Stimulated activated naive CD4-positive, alpha-beta T cell treated with Interleukin-2 at 50 U/mL for 16 hours (primary cell): ENCODE data around the gene ADGRG4.
"Not testable (repeated sequence)": the region's sequence is repeated elsewhere in the genome, so short reads cannot be mapped to it uniquely, and the experiment has no call there.

Source experiments
- DNase-seq: peaks from one replicate; lab custom pipeline; 2025; lab: John Stamatoyannopoulos, UW

ADGRG4 gene, protein sequence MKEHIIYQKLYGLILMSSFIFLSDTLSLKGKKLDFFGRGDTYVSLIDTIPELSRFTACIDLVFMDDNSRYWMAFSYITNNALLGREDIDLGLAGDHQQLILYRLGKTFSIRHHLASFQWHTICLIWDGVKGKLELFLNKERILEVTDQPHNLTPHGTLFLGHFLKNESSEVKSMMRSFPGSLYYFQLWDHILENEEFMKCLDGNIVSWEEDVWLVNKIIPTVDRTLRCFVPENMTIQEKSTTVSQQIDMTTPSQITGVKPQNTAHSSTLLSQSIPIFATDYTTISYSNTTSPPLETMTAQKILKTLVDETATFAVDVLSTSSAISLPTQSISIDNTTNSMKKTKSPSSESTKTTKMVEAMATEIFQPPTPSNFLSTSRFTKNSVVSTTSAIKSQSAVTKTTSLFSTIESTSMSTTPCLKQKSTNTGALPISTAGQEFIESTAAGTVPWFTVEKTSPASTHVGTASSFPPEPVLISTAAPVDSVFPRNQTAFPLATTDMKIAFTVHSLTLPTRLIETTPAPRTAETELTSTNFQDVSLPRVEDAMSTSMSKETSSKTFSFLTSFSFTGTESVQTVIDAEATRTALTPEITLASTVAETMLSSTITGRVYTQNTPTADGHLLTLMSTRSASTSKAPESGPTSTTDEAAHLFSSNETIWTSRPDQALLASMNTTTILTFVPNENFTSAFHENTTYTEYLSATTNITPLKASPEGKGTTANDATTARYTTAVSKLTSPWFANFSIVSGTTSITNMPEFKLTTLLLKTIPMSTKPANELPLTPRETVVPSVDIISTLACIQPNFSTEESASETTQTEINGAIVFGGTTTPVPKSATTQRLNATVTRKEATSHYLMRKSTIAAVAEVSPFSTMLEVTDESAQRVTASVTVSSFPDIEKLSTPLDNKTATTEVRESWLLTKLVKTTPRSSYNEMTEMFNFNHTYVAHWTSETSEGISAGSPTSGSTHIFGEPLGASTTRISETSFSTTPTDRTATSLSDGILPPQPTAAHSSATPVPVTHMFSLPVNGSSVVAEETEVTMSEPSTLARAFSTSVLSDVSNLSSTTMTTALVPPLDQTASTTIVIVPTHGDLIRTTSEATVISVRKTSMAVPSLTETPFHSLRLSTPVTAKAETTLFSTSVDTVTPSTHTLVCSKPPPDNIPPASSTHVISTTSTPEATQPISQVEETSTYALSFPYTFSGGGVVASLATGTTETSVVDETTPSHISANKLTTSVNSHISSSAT (N-terminal part only)

DNA sequence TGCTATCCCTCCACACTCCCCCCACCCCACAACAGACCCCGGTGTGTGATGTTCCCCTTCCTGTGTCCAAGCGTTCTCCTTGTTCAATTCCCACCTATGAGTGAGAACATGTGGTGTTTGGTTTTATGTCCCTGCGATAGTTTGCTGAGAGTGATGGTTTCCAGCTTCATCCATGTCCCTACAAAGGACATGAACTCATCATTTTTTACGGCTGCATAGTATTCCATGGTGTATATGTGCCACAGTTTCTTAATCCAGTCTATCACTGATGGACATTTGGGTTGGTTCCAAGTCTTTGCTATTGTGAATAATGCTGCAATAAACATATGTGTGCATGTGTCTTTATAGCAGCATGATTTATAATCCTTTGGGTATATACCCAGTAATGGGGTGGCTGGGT lies at the start of gene ADGRG4:
Gene ADGRG4, plus strand, starts transcription at position 243 of the 400 bp plus-strand sequence. CDS start 7,815 bp downstream, outside the sequence.
- not testable (repeated sequence) for DNase-seq

DNA sequence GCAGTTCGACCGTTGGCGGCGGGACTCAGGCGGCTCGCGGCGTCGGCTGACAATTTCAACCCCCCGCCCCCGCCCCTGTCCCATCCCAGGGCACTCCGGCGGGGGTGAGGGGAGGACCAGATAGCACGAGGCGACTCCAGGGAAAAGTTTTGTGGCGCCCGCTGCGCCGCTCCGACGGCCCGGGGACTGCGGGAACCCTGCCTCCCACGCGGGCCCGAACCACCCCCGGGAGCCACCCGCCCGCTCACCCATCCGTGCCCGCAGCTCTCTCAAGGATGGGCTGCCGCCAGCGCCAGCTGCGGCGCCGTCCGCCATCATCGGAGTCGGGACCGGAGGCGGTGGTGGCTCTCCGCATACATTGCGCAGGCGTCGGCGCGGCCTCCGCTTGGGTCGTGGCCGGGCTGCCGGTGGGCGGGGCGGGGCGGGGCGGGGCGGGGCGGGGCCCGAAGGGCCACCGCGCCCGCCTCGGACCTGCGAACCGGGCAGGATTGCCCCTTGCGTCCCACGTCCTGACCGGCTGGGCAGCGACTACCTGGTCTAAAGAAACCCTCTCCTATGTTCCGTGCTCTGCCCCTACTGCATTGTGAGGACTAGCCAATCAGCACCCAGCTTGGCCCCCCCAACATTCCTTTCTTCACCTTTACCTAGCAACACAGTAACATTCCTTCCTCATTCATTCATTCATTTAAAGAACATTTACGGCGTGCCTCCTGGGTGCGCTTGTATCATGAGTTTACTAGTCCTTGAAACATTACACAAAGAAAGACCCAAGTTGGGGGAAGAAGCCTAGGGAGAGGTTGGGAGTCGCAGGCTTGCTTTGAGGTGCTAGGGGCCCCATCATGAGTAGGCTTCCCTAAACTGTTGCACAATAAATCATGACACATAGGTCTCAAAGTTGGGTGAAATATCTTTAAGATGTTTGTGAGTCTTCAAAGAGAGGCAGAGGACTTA lies 49.4 kb upstream of the ADGRG4 start, which contains the start of gene MAP7D3:
Gene MAP7D3, minus strand, starts transcription at position 360 of the 951 bp plus-strand sequence. Its CDS starts 42 bp downstream, at position 318.
- peak; percentile 60 for DNase-seq

DNA sequence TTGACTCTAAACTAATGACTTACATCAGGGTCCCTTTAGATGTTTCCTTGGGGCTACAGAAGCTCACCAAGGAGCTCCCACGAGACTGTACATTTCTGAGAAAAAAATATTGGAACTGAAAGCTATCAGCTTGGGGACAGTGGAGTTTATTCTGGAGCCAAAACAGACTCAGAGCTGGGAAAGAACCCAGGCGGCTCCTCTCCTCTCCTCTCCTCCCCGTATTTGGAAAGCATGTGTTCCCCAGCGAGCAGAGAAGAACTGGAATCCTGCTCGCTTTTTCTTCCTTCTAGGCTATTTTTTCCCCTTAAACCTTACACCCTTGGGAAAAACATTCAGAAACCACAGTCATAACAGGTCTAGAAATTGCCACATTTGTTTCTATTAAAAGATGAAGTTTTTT lies 45.2 kb upstream of the ADGRG4 start:
- no peak for DNase-seq

DNA sequence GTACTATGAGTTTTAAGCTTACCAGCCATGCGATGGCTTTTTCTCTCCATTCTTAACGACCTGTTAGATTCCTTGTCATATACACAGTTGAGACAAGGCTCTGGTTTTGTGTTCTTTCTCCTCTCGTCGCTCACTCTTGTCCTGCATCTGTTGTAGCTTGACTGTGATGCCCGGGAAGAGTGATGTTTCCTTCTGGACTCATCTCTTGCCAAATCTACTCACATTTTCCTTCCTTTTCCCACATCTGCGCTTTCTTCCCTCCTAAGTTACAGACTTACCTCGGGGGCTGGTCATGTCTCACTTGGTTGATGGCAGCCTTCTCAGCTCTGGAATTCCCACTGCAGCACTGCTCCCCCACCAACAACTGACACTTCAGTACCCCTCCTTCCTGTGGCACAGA lies 44.7 kb upstream of the ADGRG4 start:
- DNase-seq: no peak

DNA sequence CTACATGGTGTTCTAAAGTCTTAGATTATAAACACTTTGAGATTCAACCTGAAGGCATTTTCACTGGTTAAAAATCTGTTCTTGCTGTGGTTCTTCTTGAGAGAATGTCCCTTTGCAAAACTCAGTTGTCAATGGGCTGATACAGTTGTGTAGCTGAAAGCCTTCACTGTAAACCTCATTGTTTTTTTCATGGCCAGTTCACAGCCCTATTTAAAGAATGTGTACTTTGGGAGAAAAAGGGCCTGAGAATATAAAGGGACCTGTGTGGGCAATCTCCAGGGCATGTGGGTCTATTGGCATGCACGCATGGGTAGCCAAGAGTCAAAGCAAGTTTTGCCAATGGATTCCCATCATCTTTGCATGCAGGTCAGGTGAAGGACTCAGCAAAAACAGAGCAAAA lies 41.8 kb upstream of the ADGRG4 start:
- DNase-seq: no peak

DNA sequence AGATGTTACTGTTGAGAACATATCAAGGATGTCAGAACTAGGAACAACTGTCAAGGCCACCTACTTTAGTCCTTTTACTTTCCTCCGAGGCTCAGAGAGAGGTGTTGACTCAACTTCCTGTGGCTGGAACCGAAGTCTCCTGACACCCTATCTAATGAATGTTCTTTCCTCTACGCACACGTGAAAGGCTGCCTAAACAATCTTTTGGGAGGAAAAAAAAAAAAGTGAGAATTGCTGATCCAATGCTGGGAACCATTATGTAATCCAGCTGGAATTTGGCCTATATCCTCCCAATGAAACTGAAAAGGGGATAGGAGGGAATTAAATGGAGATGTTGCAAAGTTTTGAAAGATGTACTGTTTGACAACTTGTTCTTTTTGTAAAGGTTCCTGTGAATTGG lies 41.2 kb upstream of the ADGRG4 start:
- no peak for DNase-seq

DNA sequence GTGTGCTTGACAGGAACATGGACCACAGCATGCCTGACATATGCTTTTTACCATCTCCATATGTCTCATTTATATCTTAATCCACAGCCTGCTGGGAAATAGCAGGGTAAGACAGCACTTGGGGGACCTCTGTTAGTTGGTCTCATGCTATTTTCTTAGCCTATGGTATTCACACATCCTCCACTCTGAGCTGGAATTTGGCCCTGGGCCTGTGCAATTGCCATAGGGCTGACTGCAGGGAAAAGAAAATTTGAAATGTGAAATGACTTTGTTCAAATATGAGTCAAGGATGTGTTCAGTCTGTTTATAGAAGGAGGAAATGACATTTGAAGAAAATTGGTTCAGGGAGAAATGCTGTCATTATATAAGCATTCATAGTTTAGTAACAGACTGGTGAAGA lies 40.0 kb upstream of the ADGRG4 start:
- no peak for DNase-seq

DNA sequence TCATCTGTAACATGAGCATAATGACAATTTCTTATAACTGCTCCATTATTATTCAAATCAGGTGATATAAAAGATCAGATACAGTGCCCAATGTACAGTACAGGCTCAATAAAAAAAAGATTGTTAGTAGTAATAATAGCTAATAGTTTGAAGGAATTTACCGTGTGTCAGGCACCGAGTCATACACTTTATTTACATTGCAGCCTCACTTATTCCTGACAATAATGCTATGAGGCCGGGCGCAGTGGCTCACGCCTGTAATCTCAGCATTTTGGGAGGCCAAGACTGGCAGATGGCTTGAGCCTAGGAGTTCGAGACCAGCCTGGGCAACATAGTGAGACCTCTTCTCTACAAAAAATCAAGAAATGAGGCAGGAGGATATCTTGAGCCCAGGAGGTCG lies 39.4 kb upstream of the ADGRG4 start:
- DNase-seq: no peak

DNA sequence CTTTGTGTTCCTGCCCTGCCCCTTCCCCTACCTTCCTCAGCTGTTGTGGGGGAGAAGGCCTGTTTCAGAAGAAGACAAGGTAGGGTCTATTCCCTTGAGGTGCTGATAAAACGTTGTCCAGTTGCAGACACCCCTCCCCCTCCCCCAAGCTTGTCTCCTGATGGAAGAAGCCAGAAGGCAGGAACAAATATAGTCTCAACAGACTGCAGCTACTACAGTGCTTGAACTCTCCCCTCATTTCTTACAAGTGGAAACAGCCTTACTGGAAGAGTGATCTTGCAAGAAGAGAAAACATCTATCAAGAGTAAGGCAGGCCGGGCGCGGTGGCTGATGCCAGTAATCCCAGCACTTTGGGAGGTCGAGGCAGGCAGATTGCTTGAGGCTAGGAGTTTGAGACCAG lies 38.5 kb upstream of the ADGRG4 start:
- DNase-seq: no peak

DNA sequence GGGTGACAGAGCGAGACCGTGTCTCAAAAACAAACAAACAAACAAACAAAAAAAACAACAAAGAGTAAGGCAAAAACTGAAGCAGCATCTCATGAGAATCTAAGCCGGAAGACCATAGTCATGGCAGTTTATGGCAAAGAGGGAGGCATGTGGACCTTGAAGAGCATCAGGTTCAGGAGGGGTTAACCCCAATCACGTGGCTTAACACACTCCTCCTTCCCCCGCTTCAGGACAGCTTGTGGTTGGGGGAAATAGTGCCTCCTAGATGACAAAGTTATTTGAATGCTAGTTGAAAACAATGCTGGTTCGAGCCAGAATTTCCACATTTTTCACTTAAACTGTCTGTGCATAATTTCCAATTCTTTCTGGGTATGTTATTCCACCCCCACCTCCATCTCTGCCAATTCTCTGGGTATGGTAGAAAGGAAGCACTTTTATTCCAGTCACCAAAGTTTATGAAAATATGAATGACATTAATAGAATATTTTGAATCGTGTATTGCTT lies 37.9 kb upstream of the ADGRG4 start:
- DNase-seq: no peak

DNA sequence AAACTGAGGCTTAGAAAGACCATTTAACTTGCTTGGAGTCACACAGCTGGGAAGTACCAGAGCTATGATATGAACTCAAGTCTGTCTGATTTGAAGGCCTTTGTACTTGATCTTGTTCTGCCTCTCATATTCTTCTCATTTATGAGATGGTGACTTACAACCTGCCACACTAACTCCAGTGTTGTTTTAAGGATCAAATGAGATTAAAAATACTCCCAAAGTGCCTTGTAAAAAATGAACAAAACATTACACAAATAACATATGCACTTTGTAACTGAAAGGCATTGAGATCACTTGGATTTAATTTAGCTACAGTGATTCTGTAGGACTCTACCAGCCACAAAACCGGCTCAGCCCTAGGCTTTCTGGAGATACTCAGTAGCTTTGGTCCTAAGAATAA lies 33.9 kb upstream of the ADGRG4 start:
- no peak for DNase-seq

DNA sequence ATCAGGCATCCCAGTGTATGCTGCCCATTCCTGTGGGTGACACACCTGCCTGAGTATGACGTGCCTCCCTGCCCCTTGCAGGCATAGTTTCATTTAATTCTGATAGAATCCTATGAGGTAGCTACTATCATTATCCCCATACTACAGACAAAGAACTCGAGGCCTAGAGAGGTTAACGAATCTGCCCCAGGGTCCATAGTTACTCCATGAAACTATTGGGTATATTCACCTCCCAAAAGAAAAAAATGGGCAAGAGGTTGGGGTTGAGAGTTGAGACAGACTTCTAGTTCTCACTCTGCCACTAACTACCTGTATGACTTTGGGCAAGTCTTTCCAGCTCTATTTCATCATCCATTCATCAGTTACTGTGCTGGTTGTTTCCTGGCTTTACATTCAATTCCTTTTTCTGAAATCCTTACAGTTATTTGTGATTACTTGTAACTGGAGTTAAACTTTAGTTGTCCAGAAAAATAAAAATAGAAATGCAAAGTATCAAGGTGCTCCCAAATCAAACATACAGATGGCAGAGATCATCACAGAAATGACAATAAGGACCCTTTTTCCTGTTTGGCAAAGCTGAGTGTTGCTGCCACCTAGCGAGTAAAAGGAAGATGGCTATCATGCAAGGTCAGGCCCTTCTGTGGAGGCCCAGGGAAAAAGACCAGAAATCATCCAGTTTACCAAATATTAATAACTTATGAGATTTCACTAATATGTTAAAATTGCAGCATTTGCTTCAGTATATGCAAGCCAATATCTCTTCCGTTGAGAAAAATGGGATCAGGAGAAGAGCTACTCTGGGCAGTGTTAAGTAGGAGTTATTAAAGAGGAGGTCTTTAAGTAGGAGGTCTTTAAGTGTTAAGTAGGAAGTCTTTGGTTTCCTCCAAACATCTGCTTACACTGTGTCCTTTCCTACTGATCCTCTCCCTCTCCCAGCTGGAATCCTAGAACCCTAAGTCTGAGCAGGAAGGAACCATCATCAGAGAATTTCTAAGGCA lies 32.4 kb upstream of the ADGRG4 start:
- DNase-seq: peak; percentile 4

DNA sequence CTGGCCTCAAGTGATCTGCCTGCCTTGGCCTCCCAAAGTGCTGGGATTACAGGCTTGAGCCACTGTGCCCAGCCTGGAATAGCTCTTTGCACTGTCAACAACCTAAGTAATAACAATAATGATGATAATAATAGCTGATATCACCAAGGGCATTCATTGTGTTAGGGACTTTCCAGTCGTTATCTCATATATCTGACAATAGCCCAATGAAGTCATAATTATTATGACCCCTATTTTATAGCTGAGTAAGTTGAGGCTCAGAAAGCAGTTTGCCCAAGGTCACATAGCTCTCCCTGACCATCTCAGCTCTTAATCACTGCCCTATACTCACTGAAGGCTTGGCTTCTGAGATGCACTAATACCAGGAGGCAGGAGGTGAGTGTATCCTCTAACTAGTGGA lies 30.8 kb upstream of the ADGRG4 start:
- DNase-seq: no peak

DNA sequence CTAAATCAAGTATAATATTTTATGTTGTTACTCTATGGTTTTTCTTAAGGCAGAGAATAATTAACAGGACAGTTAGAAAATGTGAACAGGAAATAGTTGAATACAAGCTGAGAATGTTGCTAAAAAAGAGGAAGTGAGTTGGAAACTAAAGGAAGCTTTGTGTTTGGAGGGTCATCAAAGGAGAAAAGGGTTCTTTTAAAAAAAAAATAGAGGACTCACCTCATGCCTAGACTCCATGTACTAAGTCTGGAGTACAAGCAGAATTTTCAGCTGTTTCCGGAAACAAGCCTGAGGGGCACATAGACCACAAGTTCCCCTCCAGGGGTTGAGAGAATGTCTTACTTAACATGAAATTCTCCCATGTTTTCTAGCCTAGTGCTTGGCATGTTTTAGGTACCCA lies 29.5 kb upstream of the ADGRG4 start:
- no peak for DNase-seq

DNA sequence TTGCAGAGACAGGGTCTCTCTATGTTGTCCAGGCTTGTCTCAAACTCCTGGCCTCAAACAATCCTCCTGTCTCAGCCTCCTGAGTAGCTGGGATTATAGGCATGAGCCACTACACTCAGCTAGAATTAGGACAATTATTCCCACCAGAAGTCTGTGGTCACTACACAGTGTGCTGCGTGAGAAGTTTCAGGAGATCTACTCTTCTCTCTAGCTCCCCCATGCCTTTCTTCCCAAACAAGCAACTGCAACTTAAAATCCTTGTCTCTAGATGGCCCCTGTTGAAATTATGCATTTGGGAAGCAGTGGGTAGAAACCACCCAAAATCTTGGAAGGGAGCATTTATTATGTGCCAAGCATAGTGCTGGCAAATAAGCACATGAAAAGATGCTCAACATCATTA lies 28.4 kb upstream of the ADGRG4 start:
- DNase-seq: no peak

DNA sequence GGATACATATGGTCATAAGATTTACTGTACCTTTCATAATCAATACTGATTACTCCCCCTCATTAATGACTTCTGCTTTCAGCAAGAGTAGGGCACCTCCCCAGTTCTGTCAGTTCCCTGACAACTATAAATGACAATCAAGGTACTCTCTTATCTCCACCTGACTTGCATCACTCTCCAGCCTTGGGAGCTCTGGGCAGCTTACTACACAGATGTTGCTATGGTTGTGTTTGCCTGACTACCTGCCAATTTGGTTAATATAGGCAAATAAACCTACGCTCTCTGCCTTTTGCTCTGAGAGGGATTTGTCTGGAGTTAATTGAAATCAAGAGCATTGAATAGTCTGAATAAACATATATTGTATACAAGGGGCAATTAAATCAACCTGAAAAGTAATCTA lies 26.8 kb upstream of the ADGRG4 start:
- DNase-seq: no peak

DNA sequence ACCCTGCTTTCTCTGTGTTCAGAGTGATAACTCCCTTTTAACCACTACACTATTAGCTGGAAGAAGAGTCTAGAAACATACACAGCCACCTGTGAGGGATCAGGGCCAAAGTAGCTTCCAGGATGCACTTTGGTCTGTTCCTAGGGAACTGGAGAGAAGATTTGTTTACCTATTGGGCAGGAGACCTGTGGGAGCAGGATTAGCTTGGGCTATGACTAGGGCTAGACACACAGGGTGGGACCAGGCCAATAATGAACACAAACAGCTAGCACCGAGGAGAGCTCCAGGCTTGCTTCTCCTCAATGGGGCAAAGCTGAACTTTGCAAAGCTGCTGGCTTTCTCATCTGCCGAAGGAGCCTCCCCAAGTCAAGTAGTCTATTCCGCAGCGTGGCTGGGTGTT lies 25.2 kb upstream of the ADGRG4 start:
- DNase-seq: no peak

DNA sequence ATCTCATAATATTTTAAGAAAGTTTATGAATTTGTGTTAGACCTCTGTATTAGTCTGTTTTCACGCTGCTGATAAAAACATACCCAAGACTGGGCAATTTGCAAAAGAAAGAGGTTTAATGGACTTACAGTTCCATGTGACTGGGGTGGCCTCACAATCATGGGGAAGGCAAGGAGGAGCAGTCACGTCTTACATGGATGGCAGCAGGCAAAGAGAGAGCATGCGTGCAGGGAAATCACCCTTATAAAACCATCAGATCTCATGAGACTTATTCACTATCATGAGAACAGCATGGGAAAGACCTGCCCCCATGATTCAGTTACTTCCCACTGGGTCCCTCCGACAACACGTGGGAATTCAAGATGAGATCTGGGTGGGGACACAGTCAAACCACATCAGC lies 14.4 kb upstream of the ADGRG4 start:
- not testable (repeated sequence) for DNase-seq

DNA sequence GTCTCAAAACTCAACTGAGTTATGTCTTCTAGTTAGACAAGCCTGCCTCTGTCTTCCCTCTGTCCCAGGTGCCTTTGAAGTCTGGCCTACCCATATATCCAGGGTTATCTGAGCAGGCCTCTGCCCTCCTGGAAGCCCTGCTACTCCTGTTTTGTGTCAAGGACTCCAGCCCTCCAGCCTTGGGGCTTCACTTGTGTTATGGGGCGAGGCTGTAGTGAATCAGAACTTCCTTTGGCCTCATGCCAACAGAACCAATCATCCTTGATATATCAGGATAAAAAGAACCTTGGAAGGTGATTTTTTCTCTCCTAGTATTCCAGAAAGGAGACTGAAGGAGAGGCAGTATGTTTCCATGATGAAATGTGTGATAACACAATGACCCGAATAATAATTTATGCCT lies 8.9 kb upstream of the ADGRG4 start:
- no peak for DNase-seq

DNA sequence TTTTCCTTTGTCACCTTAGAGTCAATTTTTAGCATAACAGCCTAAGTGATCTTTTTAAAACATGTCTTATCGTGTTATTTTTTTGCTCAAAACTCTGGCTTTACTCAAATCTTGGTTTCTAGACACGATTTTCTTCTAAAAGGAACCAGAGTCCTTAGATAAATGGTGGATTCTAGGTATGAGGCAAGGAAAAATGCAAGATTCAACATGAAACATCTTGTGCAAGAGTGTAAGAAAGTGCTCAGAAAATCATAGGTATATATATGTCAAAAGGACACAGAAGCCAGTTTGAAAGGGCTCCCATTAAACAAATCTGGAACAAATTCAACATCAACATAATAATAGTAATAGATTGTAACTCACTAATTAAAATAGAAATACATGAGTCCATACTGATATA lies 8.1 kb upstream of the ADGRG4 start:
- DNase-seq: no peak
